GM19023 (cell line): ENCODE measurements around the gene EXOC7.
A peak's percentile ranks its signal among the peaks of the same experiment; 100 is the strongest.

Experiments
- ATAC-seq: cut with Tn5 transposase; IDR thresholded peaks from one replicate; pipeline ENCODE4 v1.9.1; 2021; ENCODE audit warnings: mild to moderate bottlenecking, moderate library complexity; ENCODE audit not compliant: unreplicated experiment

The EXOC7 gene, protein sequence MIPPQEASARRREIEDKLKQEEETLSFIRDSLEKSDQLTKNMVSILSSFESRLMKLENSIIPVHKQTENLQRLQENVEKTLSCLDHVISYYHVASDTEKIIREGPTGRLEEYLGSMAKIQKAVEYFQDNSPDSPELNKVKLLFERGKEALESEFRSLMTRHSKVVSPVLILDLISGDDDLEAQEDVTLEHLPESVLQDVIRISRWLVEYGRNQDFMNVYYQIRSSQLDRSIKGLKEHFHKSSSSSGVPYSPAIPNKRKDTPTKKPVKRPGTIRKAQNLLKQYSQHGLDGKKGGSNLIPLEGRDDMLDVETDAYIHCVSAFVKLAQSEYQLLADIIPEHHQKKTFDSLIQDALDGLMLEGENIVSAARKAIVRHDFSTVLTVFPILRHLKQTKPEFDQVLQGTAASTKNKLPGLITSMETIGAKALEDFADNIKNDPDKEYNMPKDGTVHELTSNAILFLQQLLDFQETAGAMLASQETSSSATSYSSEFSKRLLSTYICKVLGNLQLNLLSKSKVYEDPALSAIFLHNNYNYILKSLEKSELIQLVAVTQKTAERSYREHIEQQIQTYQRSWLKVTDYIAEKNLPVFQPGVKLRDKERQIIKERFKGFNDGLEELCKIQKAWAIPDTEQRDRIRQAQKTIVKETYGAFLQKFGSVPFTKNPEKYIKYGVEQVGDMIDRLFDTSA

DNA sequence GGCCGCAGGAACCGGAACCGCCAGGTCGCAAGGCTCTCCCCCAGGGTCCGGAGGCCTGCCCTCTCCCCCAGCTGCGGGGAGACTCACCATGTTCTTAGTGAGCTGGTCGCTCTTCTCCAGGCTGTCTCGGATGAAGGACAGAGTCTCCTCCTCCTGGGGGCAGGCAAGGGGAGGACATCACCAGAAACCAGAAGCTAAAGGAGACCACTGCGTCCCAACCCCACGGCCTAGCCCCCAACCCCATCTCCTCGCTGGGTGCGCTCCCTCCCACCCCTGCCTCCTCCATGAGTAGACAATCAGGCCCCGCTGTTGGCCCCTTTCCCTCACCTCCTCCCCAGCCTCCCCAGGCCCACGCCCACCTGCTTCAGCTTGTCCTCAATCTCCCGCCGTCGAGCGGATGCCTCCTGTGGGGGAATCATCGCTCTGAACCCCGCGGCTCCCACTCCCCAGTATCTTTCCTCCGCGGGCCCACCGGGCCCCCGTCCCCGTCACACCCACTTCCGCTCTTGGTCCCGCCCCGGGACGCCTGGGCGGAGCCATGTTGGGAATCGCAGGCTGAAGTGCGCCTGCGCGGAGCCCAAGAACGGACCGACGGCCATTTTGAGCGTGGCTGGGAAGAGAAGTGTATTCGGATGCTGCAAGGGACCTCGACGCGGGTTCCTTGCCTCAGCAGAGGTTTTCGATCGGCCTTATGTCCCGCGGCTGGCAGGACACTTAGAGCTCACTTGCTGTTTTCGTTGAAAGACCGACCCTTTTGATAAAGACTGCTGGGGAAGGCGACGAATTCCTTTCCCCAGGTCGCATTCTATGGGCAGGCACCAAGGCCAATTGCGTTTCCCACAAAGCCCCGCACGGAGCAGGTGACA, at the start of gene EXOC7:
EXOC7 (minus strand) TSS at position 514 of the 866 bp plus-strand sequence; CDS start at position 419, 95 bp downstream.
- ATAC-seq = peak; percentile 74

- ATAC-seq = no peak
These were observed 49.6 kb upstream of the EXOC7 start for GRCh38 chr17:76153202-76153601.

DNA sequence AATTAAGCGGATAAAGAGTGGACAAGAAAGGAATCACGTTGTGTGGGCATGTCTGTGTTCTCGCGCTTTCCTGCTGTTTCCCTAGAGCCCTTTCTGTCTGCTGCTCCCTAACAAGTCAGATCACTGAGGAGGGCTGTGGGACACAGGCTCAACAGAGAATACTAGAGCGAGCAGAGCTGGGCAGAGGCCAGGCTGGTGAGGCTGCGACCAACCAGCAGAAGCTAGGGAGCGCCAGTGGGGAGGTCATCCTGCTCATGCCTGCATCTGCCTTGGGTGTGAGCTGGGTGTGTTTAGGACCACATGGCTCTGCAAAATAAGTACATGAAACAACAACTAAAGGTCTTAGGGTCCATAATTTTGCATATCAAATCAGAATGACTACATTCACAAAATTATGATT, 49.0 kb upstream of the EXOC7 start:
- no peak for ATAC-seq

DNA sequence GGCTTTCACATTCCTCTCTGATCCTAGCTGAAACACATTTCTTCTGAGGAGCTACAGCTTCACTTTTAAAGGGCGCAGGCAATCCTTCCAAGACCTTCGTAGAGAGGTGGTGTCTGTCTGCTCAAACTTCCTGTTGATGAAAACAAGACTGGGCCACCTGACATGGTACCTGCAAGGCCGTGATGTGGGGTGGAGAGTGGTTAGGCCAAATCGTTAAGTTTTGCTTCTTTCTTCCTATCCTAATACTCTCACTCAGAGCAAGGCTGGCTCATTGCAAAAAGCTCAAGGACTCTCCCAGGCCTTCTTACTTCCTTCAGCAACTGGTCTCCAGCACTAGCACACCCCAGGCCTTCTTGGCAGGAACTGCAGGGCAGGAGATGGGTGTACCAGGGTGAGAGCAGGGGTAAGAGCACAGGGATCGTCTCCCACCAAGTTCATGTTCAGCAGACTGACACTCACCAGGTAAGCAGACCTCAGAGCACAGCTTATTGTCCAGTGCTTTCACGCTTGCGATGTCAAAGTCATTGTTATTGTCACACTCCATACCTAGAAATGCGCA, 48.4 kb upstream of the EXOC7 start:
- ATAC-seq = no peak

DNA sequence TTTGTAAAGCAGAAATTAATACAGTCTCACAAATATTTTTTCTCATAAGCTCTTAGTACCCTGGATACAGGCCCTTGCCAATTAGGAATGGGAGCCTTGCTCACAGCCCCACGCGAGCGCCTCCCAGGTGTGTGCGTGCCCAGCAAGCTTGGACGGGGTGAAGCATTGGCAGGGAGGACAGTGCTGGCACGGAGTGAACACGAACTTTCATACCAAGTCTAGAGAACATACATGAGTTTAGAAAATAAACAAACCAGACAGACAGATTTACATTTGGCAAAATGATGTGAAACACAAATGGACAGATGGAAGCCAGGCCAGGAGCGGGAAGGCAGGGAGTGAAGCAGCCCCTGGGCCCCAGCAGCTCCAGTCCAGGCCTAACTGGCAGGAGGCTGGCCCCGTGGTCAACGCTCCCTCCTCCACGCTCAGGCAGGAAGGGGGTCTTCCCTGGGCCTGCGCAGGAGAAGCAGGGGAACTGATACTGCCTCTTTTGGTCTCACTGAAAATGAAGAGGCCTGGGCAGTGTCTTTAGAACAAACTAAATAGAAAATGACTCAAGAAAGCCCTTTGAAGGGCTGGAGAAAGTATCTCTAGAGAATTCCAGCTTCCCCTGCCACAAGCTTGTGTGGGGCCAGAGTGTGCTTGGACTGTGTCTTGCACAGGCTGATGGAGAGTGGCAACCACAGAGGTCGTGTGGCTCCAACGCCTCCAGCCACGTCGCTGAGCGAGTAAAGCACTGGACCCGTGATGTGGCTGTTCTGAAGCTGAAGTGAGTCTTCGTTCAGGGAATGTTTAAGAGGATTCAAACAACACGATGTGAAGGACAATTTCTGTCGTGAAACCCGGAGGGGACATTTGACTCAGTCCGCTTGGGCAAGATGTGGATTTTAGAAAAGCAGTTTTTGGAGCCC, 47.4 kb upstream of the EXOC7 start:
- ATAC-seq = no peak

- no peak for ATAC-seq
These were observed 45.6 kb upstream of the EXOC7 start for GRCh38 chr17:76149214-76149613.

- ATAC-seq = no peak
These were observed 44.4 kb upstream of the EXOC7 start for GRCh38 chr17:76148015-76148326.

DNA sequence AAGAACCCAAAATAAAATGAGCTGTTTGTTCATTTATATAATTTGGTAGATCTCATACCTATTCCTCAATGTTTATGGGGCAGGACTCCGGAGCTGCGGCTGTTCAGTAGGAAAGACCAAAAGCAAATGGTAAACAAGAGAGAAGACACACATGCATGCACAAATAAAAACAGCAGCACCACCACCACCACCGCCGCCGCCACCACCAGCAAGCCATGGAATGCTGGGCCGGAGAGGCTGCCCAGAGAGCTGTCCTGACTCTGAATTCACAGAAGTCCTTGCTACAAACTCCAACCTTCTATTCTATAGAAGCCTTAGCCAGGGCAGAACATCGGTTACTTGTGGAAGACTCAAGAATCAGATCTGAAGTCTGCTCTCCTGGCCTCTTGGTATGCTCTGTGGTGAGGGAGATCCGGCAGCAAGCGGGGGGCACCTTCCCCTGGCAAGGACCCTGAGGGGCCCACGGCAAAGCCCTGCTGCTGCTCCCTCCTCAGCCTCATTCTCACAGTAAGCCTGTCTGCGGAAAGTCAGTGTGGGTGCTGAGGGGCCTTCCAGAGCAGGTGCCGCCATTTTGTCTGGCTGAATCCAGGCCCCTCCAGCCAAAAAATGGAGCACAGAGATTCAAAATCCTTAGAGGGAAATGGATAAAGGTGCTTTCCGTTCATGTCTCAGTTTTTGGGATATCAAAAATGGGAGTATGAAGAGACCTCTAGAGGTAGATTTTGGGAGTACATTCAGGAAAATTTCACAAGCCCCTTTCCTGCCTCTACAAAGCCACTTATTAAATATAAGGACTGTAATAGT, 43.8 kb upstream of the EXOC7 start:
- ATAC-seq = no peak

DNA sequence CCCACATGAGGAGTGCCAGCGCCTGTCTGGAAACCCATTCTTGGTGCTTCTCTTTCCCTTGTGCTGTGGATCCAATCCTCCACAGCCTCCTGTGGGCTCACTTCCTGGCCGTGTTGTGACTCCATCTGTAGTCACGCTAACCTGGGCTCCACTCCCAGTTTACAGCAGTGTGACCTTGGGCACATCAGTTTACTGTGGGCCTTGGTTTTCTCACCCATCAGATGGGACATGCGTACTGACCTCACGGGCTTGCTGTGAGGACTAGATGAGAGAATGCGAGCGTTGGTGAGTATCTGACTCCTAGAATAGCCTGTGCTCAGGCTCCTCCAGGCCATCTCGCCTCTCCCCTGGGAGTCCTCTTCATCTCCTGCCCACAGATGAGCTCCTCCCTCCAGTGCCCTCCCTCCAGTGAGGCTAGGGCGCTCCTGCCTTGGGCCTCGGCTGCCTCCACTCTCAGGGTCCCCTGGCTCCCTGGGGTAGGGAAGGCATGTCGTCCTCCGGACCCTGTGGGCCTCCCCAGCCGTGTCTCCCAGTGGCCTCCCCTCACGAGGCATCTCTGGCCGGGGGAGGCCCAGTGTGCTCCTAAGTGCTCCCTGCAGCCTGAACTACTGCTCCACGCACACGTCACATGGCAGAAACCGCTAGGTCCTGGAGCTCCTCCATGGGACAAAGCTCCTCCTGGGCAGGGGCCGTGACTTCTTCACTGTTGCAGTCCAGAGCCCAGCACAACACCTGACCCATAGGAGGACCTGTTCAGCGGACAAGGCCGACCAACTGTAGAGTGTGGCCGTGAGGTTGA, 42.7 kb upstream of the EXOC7 start:
- ATAC-seq = no peak

DNA sequence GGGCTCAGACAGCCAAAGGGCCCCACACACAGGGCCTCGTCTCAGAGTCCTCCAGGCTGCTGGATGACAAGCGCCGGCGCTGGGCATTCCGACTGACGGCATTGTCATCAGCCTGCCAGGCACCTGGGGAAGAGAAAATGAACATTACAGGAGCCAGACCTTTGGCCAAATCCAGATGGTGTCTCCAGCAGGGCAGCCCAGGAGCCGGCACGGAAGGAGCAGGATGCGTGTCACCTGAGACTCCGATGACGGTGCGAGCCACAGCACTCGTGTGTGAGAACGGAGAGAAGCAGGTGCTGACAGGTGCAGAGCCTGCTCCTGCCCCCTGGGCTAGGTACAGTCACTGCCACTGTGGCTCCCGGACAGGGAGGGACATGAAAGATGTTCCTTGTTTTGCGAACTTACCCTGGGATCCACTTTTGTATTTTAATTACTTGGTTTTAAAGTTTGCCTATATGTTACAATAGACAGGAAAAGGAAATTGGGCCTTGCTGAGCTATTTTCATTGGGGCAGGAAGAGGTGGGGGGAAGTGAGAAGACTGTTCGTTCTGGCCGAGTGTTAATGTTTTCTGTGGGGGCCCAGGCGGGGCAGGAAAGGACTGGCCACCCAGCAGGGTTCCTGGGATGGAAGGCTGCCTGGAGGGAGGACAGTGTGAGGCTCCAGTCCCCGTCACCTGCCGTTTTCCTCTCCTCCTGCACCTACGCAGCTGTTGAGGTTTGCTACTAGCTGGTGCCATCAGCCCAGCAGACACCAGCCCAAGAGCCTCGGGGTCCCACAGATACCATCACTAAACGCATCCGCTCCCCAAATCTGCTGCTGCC, 41.9 kb upstream of the EXOC7 start:
- no peak for ATAC-seq

DNA sequence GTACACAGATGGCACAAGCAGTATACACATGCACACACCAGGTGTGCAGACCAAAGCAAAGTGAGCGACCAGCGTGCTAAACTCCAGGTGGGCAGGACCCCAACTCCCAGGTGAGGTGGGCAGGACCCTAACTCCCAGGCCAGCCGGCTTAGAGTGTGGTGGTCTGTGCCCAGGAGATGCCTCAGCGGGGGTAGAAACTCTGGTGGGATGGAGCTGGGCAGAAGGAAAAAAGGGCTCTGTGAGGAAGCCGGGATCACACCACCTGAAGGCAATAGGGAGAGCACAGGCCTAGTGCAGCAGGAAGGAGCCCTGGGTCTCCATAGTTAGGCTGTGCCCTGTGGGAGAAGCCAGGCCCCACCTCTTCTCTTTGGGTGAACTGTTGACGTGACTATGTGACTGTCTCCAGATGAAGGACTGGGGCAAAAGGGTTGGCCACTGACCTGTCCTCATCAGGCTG, 39.0 kb upstream of the EXOC7 start:
- ATAC-seq = no peak

DNA sequence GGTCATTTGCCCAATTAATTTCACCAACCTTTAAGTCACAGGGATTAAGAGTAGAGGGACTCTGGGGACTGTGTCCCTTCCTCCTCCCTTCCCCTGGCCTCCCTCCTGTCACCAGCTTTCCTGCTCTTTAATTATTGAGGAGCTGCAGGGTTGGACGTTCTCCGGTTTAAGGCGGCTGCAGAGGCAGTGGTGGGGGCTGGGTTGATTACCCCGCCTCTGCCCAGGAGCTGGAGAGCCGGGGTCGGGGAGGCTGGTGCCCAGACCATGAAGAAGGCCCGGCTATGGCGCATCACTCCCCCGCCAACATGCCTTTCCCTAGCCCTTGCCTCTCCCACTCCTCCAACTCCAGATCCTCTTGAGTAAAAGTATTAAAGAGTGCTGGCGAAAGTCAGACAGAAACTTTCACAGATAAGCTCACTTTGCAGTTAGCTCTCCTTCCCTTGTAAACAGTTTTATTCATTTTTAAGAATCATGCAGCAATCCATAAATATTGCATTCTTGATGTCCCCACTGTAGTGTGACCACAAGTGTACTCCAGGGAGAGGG, 38.5 kb upstream of the EXOC7 start:
- ATAC-seq = no peak

DNA sequence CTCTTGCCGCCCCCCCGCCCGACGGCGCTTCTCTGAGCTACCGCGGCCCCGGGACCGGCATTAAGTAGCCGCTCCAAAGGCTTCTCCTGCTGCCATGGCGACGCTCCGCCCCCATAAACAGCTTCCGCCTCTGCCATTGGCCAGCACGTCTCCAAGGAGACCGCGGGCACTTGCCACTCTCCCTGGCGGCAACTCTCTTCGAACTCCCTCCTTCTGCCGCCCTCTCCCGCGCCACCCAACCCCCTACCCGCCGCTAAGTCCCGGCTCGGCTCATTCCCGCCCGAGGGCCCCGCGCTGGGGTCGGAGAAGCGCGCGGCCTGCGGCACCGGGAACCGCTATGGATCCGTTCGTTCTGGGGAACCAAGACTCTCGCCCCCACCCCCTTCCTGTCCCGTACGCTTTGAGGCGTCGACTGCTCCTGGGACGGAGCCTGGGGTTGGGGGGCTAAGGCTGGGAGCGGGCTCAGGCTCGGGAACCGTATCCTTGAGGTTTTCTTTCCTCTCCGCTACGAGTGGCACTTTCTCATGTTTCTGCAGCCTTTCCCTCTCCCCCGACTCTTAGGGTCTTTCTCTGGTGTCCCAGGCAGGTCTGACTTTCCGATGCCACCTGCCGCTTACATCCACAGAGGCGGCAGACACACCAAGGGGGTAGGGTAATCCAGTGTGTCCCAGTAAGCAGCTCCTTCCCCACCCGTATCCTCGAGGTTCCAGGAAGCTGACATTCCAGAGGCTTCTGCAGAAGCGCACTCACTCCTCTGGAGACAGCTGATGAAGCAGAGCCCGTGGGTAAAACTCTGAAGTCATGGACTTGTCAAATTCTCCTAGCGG, 37.8 kb upstream of the EXOC7 start, which contains the start of gene FOXJ1:
FOXJ1 (minus strand) TSS at position 34 of the 827 bp plus-strand sequence. CDS start 850 bp downstream, outside the sequence.
- ATAC-seq = peak; percentile 60

DNA sequence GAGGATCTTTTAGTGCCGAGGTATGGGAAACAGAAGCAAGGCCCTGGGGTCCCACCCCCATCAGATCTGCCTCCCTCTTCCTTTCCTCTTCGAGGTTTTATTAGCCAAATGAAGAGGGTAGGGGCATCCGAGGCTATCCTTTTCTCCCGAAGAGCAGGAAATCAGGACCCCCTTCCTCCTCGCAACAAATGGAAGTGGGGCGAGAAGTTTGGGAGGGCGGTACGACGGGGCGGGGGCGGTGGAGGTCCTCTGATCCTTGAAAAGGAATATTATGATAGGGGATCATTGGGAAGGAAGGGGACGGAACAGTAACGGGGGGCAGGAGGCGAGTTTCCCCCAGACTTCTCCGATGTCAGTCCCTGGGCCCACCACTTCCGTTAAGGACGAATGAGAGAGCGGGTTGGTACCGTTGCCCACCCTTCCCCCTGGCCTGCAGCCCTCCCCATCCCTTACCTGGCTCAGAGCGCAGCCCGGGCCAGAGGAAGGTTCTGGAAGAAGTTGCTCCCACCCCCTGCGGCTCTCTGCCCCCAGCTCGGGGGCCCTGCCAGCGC, 37.1 kb upstream of the EXOC7 start:
- no peak for ATAC-seq

GRCh38 chr17:76139801-76140660, 36.4 kb upstream of the EXOC7 start:
- ATAC-seq = no peak
